GM23248 (cell line): ENCODE measurements around the gene BRD2.

ENCODE experiments used
- EZH2 ChIP-seq: fragments of 200-600 bp; sonication (generic); IDR thresholded peaks from 2 replicates; pipeline ENCODE4 v1.6.1; 2018; ENCODE audit warnings: antibody characterized with exemption, mild to moderate bottlenecking; ENCODE audit not compliant: insufficient read depth, poor library complexity, severe bottlenecking
- EZH2phosphoT487 ChIP-seq: fragments of 200-600 bp; sonication (generic); IDR thresholded peaks from 2 replicates; pipeline ENCODE4 v1.6.1; 2018; ENCODE audit warnings: antibody characterized with exemption, moderate library complexity, mild to moderate bottlenecking, low read depth; ENCODE audit not compliant: insufficient read depth

- TF ChIP-seq EZH2 (no peak), EZH2phosphoT487 (no peak)
Observed at GRCh38 chr6:32953775-32954174, 14.6 kb upstream of the BRD2 start.
